Measurements from ENCODE around the gene RNF207.

Gene RNF207

DNA sequence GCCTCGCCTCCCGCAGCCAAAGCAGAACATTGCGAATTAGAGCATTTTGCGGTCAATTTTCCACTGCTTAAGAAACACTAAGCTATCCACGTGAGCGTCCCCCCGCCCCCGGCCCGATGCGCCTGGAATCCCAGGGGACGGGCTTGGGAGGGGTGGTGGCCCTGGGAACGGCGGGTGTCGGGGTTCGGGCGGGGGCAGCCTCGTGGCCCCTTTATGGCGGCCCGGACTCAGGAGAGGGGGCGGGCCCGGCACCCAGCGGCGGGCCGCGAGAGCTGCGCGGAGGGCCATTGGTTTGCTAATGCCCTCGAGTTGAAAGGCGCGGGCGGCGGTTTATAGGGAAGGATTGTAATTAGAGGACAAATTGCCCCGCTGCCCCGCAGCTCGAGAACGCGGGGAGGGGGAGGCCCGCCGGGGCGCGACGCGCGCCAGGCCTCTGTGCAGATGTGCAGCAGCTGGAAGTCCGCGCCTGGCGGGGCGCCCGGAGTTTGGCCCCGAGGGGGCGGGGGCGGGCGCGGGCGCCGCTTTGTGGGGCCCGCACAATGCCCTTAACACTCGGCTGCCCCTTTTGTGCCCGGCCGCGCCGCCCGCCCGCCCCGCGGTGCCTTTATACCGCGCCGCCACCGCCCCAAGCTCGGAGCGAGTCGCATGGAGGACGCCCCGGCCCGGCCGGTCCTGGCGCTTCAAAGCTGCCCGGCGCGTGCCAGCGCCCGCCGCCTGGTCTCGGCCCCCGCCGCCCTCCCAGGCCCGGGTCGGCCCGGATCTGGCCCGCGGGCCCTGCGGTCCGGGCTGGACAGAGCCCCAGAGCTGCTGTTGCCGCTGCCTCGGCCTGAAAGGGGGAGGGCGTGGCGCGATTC lies 36.2 kb downstream of the RNF207 start:
- no peak overlapping the region for H3K4me3 ChIP-seq (ENCODE audit: low read length)
- TF ChIP-seq, protein P1, sequence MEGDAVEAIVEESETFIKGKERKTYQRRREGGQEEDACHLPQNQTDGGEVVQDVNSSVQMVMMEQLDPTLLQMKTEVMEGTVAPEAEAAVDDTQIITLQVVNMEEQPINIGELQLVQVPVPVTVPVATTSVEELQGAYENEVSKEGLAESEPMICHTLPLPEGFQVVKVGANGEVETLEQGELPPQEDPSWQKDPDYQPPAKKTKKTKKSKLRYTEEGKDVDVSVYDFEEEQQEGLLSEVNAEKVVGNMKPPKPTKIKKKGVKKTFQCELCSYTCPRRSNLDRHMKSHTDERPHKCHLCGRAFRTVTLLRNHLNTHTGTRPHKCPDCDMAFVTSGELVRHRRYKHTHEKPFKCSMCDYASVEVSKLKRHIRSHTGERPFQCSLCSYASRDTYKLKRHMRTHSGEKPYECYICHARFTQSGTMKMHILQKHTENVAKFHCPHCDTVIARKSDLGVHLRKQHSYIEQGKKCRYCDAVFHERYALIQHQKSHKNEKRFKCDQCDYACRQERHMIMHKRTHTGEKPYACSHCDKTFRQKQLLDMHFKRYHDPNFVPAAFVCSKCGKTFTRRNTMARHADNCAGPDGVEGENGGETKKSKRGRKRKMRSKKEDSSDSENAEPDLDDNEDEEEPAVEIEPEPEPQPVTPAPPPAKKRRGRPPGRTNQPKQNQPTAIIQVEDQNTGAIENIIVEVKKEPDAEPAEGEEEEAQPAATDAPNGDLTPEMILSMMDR (conservative IDR thresholded peaks at IDR 0.05; ENCODE audit: low read length): no peak

DNA sequence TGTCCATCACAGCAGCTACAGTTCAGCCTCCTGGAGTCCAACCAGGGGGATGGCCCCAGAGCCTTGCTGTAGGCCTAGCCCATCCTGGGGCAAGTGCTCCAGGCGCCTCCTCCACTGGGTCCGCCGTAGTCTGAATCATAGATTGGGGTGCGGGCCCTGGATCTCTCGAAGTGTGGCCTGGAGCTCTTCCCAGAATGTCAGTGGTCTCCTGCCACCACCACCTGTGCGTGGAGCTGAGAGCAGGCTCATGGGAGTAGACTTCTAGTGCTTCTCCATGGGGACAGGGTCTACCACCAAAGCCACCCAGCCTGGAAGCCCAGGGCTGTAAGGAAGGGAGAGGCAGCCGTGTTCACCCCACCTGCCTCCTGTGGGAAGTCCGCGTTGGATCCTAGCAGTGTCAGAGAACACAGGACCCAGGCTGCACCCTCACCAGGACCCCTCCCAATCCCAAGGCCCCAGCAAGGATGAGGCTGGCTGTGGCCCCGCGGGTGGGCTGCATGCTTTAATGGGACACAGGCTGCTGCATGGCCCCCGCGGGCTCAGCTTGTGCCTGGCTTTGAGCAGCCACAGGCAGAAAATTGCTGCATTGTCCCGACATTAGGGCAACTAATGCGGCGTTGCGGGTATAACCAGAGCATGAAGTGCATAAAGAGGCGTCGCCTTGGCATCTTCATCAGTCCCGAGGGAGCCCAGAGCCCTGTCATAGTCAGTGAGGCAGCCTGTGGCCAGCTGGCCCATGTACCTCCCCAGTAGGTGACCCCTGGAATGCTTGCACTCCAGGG lies 37.3 kb downstream of the RNF207 start:
- no peak for DNase-seq (ENCODE audit: low read depth)
- TF ChIP-seq, protein P1 (conservative IDR thresholded peaks at IDR 0.05; ENCODE audit: low read length): no peak
- no peak overlapping the region for H3K4me3 ChIP-seq (ENCODE audit: low read length)

More for the DNA sequence above, 36.2 kb downstream of the RNF207 start:
- no peak for DNase-seq (ENCODE audit: low read depth)

DNA sequence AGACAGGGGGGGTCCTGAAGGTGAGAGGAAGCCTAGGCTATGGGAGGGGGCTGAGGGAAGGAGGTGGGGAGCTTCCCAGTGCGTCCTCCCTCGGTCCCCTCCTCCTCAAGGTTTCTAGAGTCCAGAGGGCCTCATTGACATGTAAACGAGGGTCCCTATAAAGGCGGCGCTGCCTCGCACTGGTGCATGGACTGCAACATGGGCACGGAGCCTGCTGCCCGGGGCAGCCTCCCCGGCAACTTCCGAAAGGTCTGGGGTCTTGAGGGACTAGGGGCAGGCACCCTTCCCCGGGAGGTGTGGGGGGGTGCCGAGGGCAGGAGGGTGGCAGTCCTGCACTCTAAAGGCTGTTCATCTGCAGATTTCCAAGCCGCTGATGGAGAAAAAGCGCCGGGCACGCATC lies 38.1 kb downstream of the RNF207 start, which contains the start of gene HES3:
Gene HES3, plus strand, starts transcription at position 187 of the 400 bp plus-strand sequence. Its CDS starts 187 bp downstream, at position 374.
- H3K4me3 ChIP-seq (ENCODE audit: low read length): no peak within 1 kb of the TSS
- DNase-seq (ENCODE audit: low read depth): no peak
- TF ChIP-seq, protein P1 (conservative IDR thresholded peaks at IDR 0.05; ENCODE audit: low read length): no peak

DNA sequence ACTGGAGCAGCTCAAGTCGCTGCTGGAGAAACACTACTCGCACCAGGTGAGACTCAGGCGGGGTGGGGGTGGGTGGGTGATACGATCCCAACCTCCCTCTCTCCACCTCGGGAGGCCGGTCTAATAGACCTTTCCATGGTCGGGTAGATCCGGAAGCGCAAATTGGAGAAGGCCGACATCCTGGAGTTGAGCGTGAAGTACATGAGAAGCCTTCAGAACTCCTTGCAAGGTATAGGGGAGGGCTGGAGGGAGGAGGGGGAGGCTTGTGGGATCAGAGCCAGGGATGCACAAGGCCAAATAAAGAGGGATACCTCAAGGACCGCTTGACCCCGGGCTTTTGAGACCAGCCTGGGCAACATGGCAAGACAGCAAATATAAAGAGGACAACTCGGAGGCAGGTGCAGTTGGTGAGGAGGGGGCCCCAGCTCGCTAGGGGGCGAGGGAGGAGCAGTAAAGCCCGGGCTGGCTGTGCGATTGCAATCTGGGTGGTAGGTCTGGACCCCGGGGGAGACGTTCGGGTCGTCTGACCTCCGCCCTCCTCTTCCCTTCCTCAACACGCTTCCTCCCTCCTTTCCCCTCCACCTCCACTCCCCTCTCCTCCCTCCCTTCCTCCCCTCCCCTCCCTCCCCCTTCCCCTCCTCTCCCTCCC lies 38.6 kb downstream of the RNF207 start:
- TF ChIP-seq, protein P1 (conservative IDR thresholded peaks at IDR 0.05; ENCODE audit: low read length): no peak
- H3K4me3 ChIP-seq (ENCODE audit: low read length): no peak overlapping the region
- no peak for DNase-seq (ENCODE audit: low read depth)

DNA sequence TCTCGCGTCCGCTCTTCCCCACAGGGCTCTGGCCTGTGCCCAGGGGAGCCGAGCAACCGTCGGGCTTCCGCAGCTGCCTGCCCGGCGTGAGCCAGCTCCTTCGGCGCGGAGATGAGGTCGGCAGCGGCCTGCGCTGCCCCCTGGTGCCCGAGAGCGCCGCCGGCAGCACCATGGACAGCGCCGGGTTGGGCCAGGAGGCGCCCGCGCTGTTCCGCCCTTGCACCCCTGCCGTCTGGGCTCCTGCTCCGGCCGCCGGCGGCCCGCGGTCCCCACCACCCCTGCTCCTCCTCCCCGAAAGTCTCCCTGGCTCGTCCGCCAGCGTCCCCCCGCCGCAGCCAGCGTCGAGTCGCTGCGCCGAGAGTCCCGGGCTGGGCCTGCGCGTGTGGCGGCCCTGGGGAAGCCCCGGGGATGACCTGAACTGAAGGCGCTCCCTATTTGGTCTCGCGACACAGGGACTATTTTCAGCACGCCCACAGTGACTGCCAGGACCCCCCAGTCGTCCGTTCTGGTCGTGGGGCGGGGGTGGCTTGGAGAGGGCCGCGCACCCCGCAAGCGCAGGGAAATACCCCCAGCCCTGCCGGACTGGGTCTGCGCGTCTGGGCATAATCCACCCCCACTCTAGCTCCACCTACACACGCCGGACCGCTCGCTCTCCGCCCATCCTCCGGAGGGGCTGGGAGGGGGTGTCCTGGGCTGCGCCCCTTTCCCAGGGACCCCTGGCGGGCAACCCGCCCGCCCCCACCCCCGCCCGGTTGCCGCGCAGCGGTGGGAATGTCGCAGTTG lies 39.4 kb downstream of the RNF207 start:
- peak; percentile 66 for DNase-seq (ENCODE audit: low read depth)
- H3K4me3 ChIP-seq (ENCODE audit: low read length): no peak overlapping the region

More for the DNA sequence above, 39.4 kb downstream of the RNF207 start:
- TF ChIP-seq, protein P1 (conservative IDR thresholded peaks at IDR 0.05; ENCODE audit: low read length): peak; percentile 65

All from AG10803 (cell line).